Upper lobe of left lung (tissue), 4 donors: ENCODE results near the gene PILRB.

ENCODE experiments used
- CTCF ChIP-seq, 6 experiments: fragments of 450-650 bp in 4 of 6; fragments of 200-600 bp in 2 of 6; sonication (generic) in 2 of 6; IDR thresholded peaks; one replicate each; pipeline ENCODE4 v1.5.1; 2016 to 2019; ENCODE audit warnings: antibody characterized with exemption in 6 of 6
- POLR2A ChIP-seq, 4 donors: fragments of 450-650 bp; IDR thresholded peaks; one replicate each; pipeline ENCODE4 v1.5.1; 2016 to 2017; ENCODE audit warnings: antibody characterized with exemption in 4 of 4, mild to moderate bottlenecking in 2 of 4
- POLR2AphosphoS5 ChIP-seq, 2 donors: sonication (generic); formaldehyde crosslinking; IDR thresholded peaks; one replicate each; pipeline ENCODE4 v1.5.1; 2017; ENCODE audit warnings: antibody characterized with exemption in 2 of 2

- TF ChIP-seq CTCF (IDR thresholded peaks at IDR 0.05), result no peak
- no peak for TF ChIP-seq POLR2AphosphoS5 (IDR thresholded peaks at IDR 0.05)
- TF ChIP-seq POLR2A (IDR thresholded peaks at IDR 0.05), result no peak
Observed at GRCh38 chr7:100384628-100385294, 26.8 kb downstream of the PILRB start.
